ENCODE results near the gene METTL17. TPM values are rescaled to one million over a fixed set of nuclear protein-coding genes. Genes with fewer than 3 reads are reported as not detected.

Gene METTL17
- total and polyA plus RNA-seq, 2 of the 8 experiments (the other 6 are each of a cell fraction or from before 2014, with no cell fraction given), result 73.8 to 138 TPM

GRCh38 chr14:21042918-21043317, 53.1 kb downstream of the METTL17 start:
- Histone ChIP-seq H3K18ac (ENCODE audit: extremely low read depth, low read length) (no peak overlapping the region), H3K27me3 (replicated peaks in 1 of 4; ENCODE audit: control insufficient read depth in 3 of 4, extremely low read depth in 1 of 4, insufficient read depth in 3 of 4, low read length in 3 of 4) (peaks cover 0 to 3% (median 0%) of the 10 kb centered on the region in 4 experiments; a peak in 1 of 7 replicates), H2BK5ac (ENCODE audit: low read depth, low read length) (no peak overlapping the region), H3K36me3 (ENCODE audit: control insufficient read depth in 2 of 4, insufficient read depth in 4 of 4, low read length in 3 of 4) (no peaks in the 10 kb centered on the region), H3K79me2 (ENCODE audit: control insufficient read depth in 1 of 2, insufficient read depth in 2 of 2, low read length in 2 of 2) (no peaks in the 10 kb centered on the region), H4K91ac (replicated peaks; ENCODE audit: insufficient read length, low read length) (no peak overlapping the region), H3K4ac (replicated peaks; ENCODE audit: insufficient read length, low read depth, low read length) (no peak overlapping the region), H2BK12ac (ENCODE audit: low read depth, low read length) (no peak overlapping the region), H2BK20ac (ENCODE audit: low read length) (no peak overlapping the region), H4K8ac (ENCODE audit: extremely low read depth, insufficient read depth, low read length) (no peak overlapping the region), H3K56ac (replicated peaks; ENCODE audit: insufficient read length, low read depth, low read length) (no peak overlapping the region), H3K14ac (ENCODE audit: insufficient read length) (no peak overlapping the region), H3K23me2 (ENCODE audit: low read depth, low read length) (0 out of 2 replicates have a peak, but pooled peaks cover 2% of the 10 kb centered on the region), H3K79me1 (ENCODE audit: low read depth, low read length) (no peaks in the 10 kb centered on the region), H3K27ac (ENCODE audit: low read depth, low read length) (no peak overlapping the region), H4K5ac (ENCODE audit: insufficient read length, low read depth, low read length) (no peak overlapping the region), H3K4me2 (ENCODE audit: insufficient read depth in 1 of 2, low read depth in 2 of 2, low read length in 2 of 2) (no peak overlapping the region), H3K9ac (replicated peaks in 1 of 4; ENCODE audit: extremely low read depth in 1 of 4, low read depth in 3 of 4, low read length in 3 of 4) (no peak overlapping the region), H3K23ac (ENCODE audit: insufficient read length) (no peak overlapping the region), H4K20me1 (replicated peaks in 1 of 2; ENCODE audit: control insufficient read depth in 1 of 2, insufficient read depth in 2 of 2, low read length in 2 of 2) (no peaks in the 10 kb centered on the region), H3K4me1 (replicated peaks in 1 of 4; ENCODE audit: control insufficient read depth in 3 of 4, insufficient read depth in 4 of 4, low read length in 3 of 4) (peaks cover 8 to 11% (median 10%) of the 10 kb centered on the region in 4 experiments; a peak in 6 of 7 replicates), H3K4me3 (ENCODE audit: extremely low read depth in 1 of 4, insufficient read depth in 2 of 4, low read depth in 3 of 4, low read length in 4 of 4) (no peak overlapping the region), H2BK15ac (ENCODE audit: low read length) (no peak overlapping the region), H2AK5ac (ENCODE audit: low read depth, low read length) (no peak overlapping the region), H2AFZ (ENCODE audit: low read length) (no peak overlapping the region), H2BK120ac (replicated peaks; ENCODE audit: low read depth, low read length) (no peak overlapping the region), H3K9me3 (ENCODE audit: insufficient read depth in 2 of 2, low read depth in 1 of 2, low read length in 1 of 2) (no peaks in the 10 kb centered on the region)
- FAIRE-seq (no peak), DNase-seq (ENCODE audit: low read depth in 1 of 2, low spot score in 2 of 2) (no peak)
- POLR2A ChIA-PET (ENCODE audit: partially characterized antibody), result interaction anchor here (0.6 kb wide), 1 partner anchor 14 kb away, joined by 3 read pairs; no protein-coding TSS in a partner anchor
- CTCF ChIA-PET (ENCODE audit: partially characterized antibody), result interaction anchor here (1.4 to 7.2 kb wide), 5 partner anchors 19 to 51 kb away, joined by 3 to 371 read pairs (median 6); partner anchors contain the start of gene NDRG2
- WGBS, 2 experiments (ENCODE audit: extremely low coverage in 1 of 2, insufficient coverage in 1 of 2, insufficient read length in 1 of 2, insufficient replicate concordance in 2 of 2, low coverage in 1 of 2, low lambda C conversion rate in 2 of 2, missing lambda C conversion rate in 1 of 2), result 83% methylated on average over 8 of the region's 8 CpGs; no CpG with 5 or more reads in 1 of the 2 experiments
- no peak for TF ChIP-seq TEAD4 (IDR thresholded peaks at IDR 0.05; ENCODE audit: low read depth, low read length)
- no peak for TF ChIP-seq KDM5A (IDR thresholded peaks at IDR 0.05; ENCODE audit: low read length)
- TF ChIP-seq EP300 (IDR thresholded peaks at IDR 0.05; ENCODE audit: borderline replicate concordance in 1 of 2, low read depth in 2 of 2, low read length in 2 of 2), result no peak
- TF ChIP-seq CHD2 (IDR thresholded peaks at IDR 0.05; ENCODE audit: low read length), result no peak
- no peak for TF ChIP-seq RFX5 (IDR thresholded peaks at IDR 0.05; ENCODE audit: borderline replicate concordance, low read depth, low read length)
- no peak for TF ChIP-seq RBBP5 (IDR thresholded peaks at IDR 0.05; ENCODE audit: borderline replicate concordance, low read depth, low read length)
- TF ChIP-seq SAP30 (IDR thresholded peaks at IDR 0.05; ENCODE audit: insufficient read depth, insufficient replicate concordance, low read length), result no peak
- no peak for TF ChIP-seq PHF8 (conservative IDR thresholded peaks at IDR 0.05; ENCODE audit: low read depth, low read length)
- TF ChIP-seq HDAC6 (IDR thresholded peaks at IDR 0.05; ENCODE audit: low read depth, low read length), result no peak
- no peak for TF ChIP-seq YY1 (IDR thresholded peaks at IDR 0.05; ENCODE audit: low read depth, low read length)
- TF ChIP-seq POLR2AphosphoS5 (IDR thresholded peaks at IDR 0.05; ENCODE audit: low read depth, low read length), result no peak
